Astrocyte (in vitro differentiated cells and primary cell): ENCODE measurements around the gene IQCE.

Experiments used
- EZH2 ChIP-seq: IDR thresholded peaks from 2 replicates; pipeline ENCODE4 v1.6.1; 2012; ENCODE audit warnings: mild to moderate bottlenecking, low read length, inconsistent platforms; ENCODE audit not compliant: insufficient read depth
- TF ChIP-seq, protein P1 (sequence below): IDR thresholded peaks from 2 replicates; pipeline ENCODE4 v1.5.1; 2011; ENCODE audit warnings: low read depth, mild to moderate bottlenecking, inconsistent platforms, low read length, moderate library complexity; ENCODE audit not compliant: insufficient read depth

DNA sequence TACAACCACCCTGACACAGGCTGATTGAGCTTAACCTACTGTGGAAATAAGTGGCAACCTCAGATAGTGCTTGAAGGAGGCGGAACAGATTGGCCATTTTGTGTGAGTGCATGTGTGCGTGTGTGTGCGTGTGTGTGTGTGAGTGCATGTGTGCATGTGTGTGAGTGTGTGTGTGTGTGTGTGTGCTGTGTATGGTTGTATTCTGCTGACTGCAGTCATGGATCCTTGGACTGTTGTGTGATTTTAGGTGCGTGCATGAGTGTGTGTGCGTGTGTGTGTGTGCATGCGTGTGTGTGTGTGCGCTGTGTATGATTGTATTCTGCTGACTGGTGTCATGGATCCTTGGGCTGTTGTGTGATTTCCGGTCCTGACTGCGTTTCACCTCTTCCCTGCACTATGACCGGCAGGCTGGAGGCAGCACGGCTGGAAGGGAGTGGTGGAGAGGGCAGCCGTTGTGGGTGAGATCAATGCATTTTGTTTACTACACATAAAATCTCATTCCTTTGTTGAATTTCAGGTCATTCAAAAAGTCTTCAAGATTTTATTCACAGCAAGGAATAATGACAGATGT lies 6.3 kb downstream of the IQCE start:
- TF ChIP-seq, protein P1, sequence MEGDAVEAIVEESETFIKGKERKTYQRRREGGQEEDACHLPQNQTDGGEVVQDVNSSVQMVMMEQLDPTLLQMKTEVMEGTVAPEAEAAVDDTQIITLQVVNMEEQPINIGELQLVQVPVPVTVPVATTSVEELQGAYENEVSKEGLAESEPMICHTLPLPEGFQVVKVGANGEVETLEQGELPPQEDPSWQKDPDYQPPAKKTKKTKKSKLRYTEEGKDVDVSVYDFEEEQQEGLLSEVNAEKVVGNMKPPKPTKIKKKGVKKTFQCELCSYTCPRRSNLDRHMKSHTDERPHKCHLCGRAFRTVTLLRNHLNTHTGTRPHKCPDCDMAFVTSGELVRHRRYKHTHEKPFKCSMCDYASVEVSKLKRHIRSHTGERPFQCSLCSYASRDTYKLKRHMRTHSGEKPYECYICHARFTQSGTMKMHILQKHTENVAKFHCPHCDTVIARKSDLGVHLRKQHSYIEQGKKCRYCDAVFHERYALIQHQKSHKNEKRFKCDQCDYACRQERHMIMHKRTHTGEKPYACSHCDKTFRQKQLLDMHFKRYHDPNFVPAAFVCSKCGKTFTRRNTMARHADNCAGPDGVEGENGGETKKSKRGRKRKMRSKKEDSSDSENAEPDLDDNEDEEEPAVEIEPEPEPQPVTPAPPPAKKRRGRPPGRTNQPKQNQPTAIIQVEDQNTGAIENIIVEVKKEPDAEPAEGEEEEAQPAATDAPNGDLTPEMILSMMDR, result no peak
- no peak for TF ChIP-seq EZH2
